ENCODE results near the gene CNMD.
"Not testable (repeated sequence)": the region's sequence is repeated elsewhere in the genome, so short reads cannot be mapped to it uniquely, and the experiment has no call there.

CNMD gene

GRCh38 chr13:52696566-52696965 lies 43.1 kb downstream of the CNMD start:
- no peak for DNase-seq (ENCODE audit: low read depth)
- H3K4me3 ChIP-seq (ENCODE audit: low read length): no peak overlapping the region
- no peak for TF ChIP-seq CTCF (IDR thresholded peaks at IDR 0.05; ENCODE audit: insufficient read depth, low read depth, low read length, missing control alignments)

GRCh38 chr13:52695856-52696255 lies 43.8 kb downstream of the CNMD start:
- no peak overlapping the region for H3K4me3 ChIP-seq (ENCODE audit: low read length)
- peak; percentile 79 for DNase-seq (ENCODE audit: low read depth)
- TF ChIP-seq CTCF (IDR thresholded peaks at IDR 0.05; ENCODE audit: insufficient read depth, low read depth, low read length, missing control alignments): no peak

DNA sequence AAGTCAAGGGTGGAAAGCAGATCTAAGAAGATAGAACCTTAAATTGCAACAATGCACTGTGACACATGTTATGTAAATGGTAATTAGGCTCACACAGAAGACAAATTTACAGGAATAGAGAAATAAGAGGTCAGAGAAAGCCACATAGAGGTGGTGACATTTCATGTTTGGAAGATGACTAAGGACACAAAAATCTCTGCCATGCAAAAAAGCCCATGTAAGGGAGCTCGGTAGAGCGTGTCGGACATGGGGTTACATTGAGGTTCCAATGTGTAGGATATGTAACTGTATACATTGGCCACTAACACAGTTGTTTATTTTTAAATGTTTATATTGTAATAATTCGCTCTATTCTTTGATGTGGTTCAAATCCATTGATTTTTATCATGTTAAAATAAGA lies 53.2 kb downstream of the CNMD start:
- TF ChIP-seq CTCF (IDR thresholded peaks at IDR 0.05; ENCODE audit: insufficient read depth, low read depth, low read length, missing control alignments): no peak
- H3K4me3 ChIP-seq (ENCODE audit: low read length): no peak overlapping the region
- no peak for DNase-seq (ENCODE audit: low read depth)

DNA sequence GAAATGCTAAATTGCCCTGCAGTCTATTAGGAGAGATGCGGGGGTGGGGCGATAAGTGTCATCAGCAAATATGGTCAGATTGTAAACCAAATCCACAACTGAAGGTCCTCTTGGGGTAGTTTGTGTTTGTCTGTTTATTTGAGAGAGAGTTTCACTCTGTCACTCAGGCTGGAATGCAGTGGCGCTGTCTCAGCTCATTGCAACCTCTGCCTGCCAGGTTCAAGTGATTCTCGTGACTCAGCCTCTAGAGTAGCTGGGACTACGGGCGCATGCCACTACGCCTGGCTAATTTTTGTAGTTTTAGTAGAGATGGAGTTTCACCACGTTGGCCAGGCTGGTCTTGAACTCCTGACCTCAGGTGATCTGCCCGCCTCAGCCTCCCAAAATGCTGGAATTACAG lies 53.8 kb downstream of the CNMD start:
- DNase-seq (ENCODE audit: low read depth); H3K4me3 ChIP-seq (ENCODE audit: low read length): not testable (repeated sequence)

- no peak for DNase-seq (ENCODE audit: low read depth)
- no peak overlapping the region for H3K4me3 ChIP-seq (ENCODE audit: low read length)
- TF ChIP-seq CTCF (IDR thresholded peaks at IDR 0.05; ENCODE audit: insufficient read depth, low read depth, low read length, missing control alignments): no peak
Observed at GRCh38 chr13:52677823-52678222, 61.8 kb downstream of the CNMD start.

- no peak for TF ChIP-seq CTCF (IDR thresholded peaks at IDR 0.05; ENCODE audit: insufficient read depth, low read depth, low read length, missing control alignments)
- H3K4me3 ChIP-seq (ENCODE audit: low read length): no peak overlapping the region
- no peak for DNase-seq (ENCODE audit: low read depth)
Observed at GRCh38 chr13:52673465-52673864, 66.2 kb downstream of the CNMD start.

GRCh38 chr13:52670726-52671125 lies 68.9 kb downstream of the CNMD start:
- DNase-seq (ENCODE audit: low read depth): no peak
- H3K4me3 ChIP-seq (ENCODE audit: low read length): no peak overlapping the region
- TF ChIP-seq CTCF (IDR thresholded peaks at IDR 0.05; ENCODE audit: insufficient read depth, low read depth, low read length, missing control alignments): no peak

DNA sequence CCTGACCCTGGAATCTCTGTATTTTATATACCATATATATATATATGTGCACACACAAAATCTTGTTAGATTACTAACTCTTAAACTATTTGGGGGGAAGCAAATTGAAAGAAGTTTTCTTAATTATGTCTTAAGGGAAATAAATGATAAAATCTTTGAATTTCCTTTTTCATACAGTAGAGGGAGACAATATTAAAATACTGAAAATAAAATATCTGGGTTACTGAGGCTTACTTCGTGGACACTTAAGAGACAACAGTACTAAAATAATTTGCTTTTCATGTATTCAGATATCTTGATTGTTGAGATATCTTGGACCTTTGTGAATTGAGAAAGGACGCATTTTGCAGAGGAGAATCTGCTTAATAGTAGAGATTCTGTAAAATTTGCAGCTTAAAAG lies 69.9 kb downstream of the CNMD start:
- no peak for DNase-seq (ENCODE audit: low read depth)
- no peak for TF ChIP-seq CTCF (IDR thresholded peaks at IDR 0.05; ENCODE audit: insufficient read depth, low read depth, low read length, missing control alignments)
- no peak overlapping the region for H3K4me3 ChIP-seq (ENCODE audit: low read length)

All from epithelial cell of esophagus (primary cell).